ENCODE measurements around the gene TSHR.

TSHR gene

DNA sequence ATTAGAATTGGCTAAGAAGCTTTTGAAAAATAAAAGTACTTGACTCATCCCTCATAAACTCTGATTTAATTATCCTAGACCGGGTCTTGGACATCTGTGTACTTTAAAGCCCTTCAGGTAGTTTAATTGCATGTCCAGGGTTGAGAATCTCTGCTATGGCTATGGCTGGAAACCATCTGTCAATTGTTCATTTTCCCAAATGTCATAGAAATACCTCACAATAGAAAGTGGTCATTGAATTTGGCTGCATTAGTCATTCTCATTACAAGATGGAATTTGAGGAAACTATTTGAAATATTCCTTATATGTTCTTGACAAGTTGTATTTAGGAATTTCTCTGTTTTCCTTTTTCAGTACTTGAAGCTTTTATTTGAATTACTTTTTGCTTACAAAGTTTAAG is 111.3 kb downstream of the TSHR start:
- TF ChIP-seq, protein P1, sequence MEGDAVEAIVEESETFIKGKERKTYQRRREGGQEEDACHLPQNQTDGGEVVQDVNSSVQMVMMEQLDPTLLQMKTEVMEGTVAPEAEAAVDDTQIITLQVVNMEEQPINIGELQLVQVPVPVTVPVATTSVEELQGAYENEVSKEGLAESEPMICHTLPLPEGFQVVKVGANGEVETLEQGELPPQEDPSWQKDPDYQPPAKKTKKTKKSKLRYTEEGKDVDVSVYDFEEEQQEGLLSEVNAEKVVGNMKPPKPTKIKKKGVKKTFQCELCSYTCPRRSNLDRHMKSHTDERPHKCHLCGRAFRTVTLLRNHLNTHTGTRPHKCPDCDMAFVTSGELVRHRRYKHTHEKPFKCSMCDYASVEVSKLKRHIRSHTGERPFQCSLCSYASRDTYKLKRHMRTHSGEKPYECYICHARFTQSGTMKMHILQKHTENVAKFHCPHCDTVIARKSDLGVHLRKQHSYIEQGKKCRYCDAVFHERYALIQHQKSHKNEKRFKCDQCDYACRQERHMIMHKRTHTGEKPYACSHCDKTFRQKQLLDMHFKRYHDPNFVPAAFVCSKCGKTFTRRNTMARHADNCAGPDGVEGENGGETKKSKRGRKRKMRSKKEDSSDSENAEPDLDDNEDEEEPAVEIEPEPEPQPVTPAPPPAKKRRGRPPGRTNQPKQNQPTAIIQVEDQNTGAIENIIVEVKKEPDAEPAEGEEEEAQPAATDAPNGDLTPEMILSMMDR (IDR thresholded peaks at IDR 0.05; ENCODE audit: poor library complexity, severe bottlenecking): no peak
- Histone ChIP-seq H3K4me1 (ENCODE audit: insufficient read depth, poor library complexity, severe bottlenecking) (no peaks in the 10 kb centered on the region), H3K27me3 (ENCODE audit: insufficient read depth, poor library complexity, severe bottlenecking) (peaks cover 7% of the 10 kb centered on the region), H3K27ac (ENCODE audit: poor library complexity, severe bottlenecking) (no peak overlapping the region), H3K4me3 (ENCODE audit: severe bottlenecking) (no peak overlapping the region), H3K36me3 (ENCODE audit: low read depth) (no peaks in the 10 kb centered on the region), H3K9me3 (ENCODE audit: severe bottlenecking) (peaks cover 2% of the 10 kb centered on the region)
- DNase-seq (ENCODE audit: low spot score) (no peak), ATAC-seq (ENCODE audit: low read depth) (no peak)

DNA sequence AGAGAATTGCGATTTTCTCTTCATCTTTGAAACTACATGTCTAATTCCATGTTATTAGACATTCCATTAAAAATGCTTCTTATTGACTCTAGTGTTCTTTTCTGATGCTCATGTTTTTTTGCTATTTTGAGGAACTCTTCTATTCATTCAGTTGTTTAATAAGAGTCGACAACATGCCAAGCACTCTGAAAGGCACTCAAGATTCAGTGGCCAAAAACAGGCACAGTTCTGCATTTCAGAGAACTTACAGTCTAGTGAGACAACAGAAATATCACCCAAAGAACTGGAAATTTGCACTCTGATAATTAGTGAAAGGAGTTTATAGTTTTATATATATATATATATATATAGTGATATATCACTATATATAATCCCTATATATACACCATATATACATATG is 111.7 kb downstream of the TSHR start:
- Histone ChIP-seq H3K4me1 (ENCODE audit: insufficient read depth, poor library complexity, severe bottlenecking) (no peaks in the 10 kb centered on the region), H3K9me3 (ENCODE audit: severe bottlenecking) (peaks cover 2% of the 10 kb centered on the region), H3K27ac (ENCODE audit: poor library complexity, severe bottlenecking) (no peak overlapping the region), H3K27me3 (ENCODE audit: insufficient read depth, poor library complexity, severe bottlenecking) (peaks cover 3% of the 10 kb centered on the region), H3K4me3 (ENCODE audit: severe bottlenecking) (no peak overlapping the region), H3K36me3 (ENCODE audit: low read depth) (no peaks in the 10 kb centered on the region)
- ATAC-seq (ENCODE audit: low read depth): no peak
- TF ChIP-seq, protein P1 (IDR thresholded peaks at IDR 0.05; ENCODE audit: poor library complexity, severe bottlenecking): no peak
- no peak for DNase-seq (ENCODE audit: low spot score)

DNA sequence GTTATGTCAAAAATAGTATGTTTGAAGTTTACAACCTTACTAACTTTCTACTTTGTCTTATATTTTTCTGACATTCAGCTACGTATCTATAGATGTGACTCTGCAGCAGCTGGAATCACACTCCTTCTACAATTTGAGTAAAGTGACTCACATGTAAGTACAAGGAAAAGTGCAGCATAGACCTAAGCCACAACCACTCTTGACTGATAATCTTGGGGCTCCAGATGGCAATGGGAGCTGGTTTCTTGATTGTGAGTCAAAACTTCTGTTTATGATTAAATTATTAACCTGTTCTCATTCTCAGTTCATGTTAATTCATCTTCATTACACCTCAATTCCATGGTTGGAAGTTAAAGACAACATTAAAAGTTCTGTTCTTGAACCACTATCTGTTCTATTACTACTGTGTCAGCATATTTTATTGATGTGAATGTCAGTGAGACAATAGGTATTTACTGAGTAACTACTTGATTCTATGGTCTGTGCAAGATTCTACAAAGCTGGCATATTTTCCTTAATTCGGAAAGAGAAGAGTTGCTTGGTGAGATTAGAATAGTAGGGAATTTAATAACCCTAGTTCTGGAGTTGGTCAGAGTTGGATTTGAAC is 112.9 kb downstream of the TSHR start:
- no peaks in the 10 kb centered on the region for H3K36me3 ChIP-seq (ENCODE audit: low read depth)
- no peak overlapping the region for H3K4me3 ChIP-seq (ENCODE audit: severe bottlenecking)
- H3K9me3 ChIP-seq (ENCODE audit: severe bottlenecking): peaks cover 2% of the 10 kb centered on the region
- DNase-seq (ENCODE audit: low spot score) (no peak), ATAC-seq (ENCODE audit: low read depth) (no peak)
- no peaks in the 10 kb centered on the region for H3K4me1 ChIP-seq (ENCODE audit: insufficient read depth, poor library complexity, severe bottlenecking)
- no peak overlapping the region for H3K27ac ChIP-seq (ENCODE audit: poor library complexity, severe bottlenecking)
- TF ChIP-seq, protein P1 (IDR thresholded peaks at IDR 0.05; ENCODE audit: poor library complexity, severe bottlenecking): no peak
- H3K27me3 ChIP-seq (ENCODE audit: insufficient read depth, poor library complexity, severe bottlenecking): peaks cover 3% of the 10 kb centered on the region

DNA sequence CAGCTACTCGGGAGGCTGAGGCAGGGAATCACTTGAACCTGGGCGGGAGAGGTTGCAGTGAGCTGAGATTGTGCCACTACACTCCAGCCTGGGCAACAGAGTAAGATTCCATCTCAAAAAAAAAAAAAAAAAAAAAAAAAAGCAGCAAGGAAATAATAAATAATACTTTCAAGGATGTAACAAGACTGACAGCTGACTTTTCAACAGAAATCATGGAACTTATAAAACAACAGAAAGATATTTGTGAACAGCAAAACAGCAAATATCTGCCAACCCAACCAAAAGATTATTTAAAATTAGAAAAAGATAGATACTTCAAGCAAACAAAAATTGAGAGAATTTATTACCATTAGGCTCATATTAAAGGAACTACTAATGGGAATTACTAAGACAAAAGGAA is 115.1 kb downstream of the TSHR start:
- TF ChIP-seq, protein P1 (IDR thresholded peaks at IDR 0.05; ENCODE audit: poor library complexity, severe bottlenecking): no peak
- Histone ChIP-seq H3K4me3 (ENCODE audit: severe bottlenecking) (no peak overlapping the region), H3K9me3 (ENCODE audit: severe bottlenecking) (peaks cover 2% of the 10 kb centered on the region), H3K27ac (ENCODE audit: poor library complexity, severe bottlenecking) (no peak overlapping the region), H3K27me3 (ENCODE audit: insufficient read depth, poor library complexity, severe bottlenecking) (no peaks in the 10 kb centered on the region), H3K36me3 (ENCODE audit: low read depth) (no peaks in the 10 kb centered on the region), H3K4me1 (ENCODE audit: insufficient read depth, poor library complexity, severe bottlenecking) (no peaks in the 10 kb centered on the region)
- no peak for DNase-seq (ENCODE audit: low spot score)
- ATAC-seq (ENCODE audit: low read depth): no peak

DNA sequence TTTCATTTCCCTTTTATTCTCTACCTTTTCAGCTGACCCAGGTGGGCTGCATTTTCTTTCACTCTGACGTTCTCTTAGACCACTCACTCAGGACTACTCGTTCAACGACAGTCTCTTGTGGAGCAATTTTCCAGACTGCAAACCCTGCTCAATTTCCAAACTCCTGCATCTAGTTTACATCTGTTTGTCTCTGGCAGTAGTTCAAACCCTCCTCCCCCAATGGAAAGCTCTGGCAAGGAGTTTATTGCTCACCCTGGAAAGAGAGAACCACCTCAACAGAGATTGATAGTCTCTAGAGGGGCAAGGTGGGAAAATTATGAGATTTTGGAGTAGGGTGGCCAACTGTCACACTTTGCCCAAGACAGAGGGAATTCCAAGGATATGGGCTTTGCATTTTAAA is 130.2 kb downstream of the TSHR start:
- no peak for DNase-seq (ENCODE audit: low spot score)
- TF ChIP-seq, protein P1 (IDR thresholded peaks at IDR 0.05; ENCODE audit: poor library complexity, severe bottlenecking): no peak
- H3K27me3 ChIP-seq (ENCODE audit: insufficient read depth, poor library complexity, severe bottlenecking): no peaks in the 10 kb centered on the region

More for the DNA sequence above, 130.2 kb downstream of the TSHR start:
- Histone ChIP-seq H3K36me3 (ENCODE audit: low read depth) (no peaks in the 10 kb centered on the region), H3K9me3 (ENCODE audit: severe bottlenecking) (no peaks in the 10 kb centered on the region), H3K4me1 (ENCODE audit: insufficient read depth, poor library complexity, severe bottlenecking) (no peaks in the 10 kb centered on the region), H3K4me3 (ENCODE audit: severe bottlenecking) (no peak overlapping the region), H3K27ac (ENCODE audit: poor library complexity, severe bottlenecking) (no peak overlapping the region)
- no peak for ATAC-seq (ENCODE audit: low read depth)

Measured in RWPE2 (cell line).